Upper lobe of left lung (tissue), 4 donors: ENCODE data around the gene ERC1.

Source experiments
- CTCF ChIP-seq, 6 experiments: fragments of 450-650 bp in 4 of 6; fragments of 200-600 bp in 2 of 6; sonication (generic) in 2 of 6; IDR thresholded peaks; one replicate each; pipeline ENCODE4 v1.5.1; 2016 to 2019; ENCODE audit warnings: antibody characterized with exemption in 6 of 6
- POLR2A ChIP-seq, 4 donors: fragments of 450-650 bp; IDR thresholded peaks; one replicate each; pipeline ENCODE4 v1.5.1; 2016 to 2017; ENCODE audit warnings: antibody characterized with exemption in 4 of 4, mild to moderate bottlenecking in 2 of 4
- POLR2AphosphoS5 ChIP-seq, 2 donors: sonication (generic); formaldehyde crosslinking; IDR thresholded peaks; one replicate each; pipeline ENCODE4 v1.5.1; 2017; ENCODE audit warnings: antibody characterized with exemption in 2 of 2

GRCh38 chr12:1346126-1346525, 355.1 kb downstream of the ERC1 start:
- no peak for TF ChIP-seq CTCF (IDR thresholded peaks at IDR 0.05)
- TF ChIP-seq POLR2A (IDR thresholded peaks at IDR 0.05), result no peak
- TF ChIP-seq POLR2AphosphoS5 (IDR thresholded peaks at IDR 0.05), result no peak
